ENCODE results near the gene SNX21.

SNX21 gene

DNA sequence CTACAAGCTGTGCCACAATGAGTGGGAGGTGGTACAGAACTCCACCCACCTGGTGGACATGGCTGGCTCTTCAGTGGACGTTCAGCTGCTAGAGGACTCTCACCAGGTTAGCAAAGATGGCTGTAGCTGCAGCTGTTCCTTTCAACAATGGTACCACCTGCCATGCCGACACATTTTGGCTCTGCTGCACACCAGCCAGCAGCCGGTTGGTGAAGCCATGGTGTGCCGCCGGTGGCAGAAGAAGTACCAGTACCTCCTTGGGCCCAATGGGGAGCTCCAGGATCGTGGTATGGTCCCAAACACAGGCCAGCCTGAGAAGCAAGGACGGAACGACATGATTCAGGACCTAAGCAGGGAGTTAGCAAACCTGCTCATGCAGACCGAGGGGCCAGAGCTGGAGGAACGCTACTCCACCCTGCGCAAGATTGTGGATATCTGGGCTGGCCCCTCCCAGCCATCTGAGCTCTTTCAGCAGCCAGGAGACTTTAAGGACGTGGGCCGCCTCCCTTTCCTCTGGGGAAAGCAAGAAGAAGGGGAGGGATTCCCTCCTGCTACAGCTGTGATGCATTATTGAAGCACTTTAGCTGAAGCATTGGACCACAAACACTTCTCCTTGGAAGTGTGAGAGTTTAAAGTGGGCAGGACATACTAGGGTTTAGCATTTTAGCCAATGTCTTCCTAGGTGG lies 44.6 kb downstream of the SNX21 start:
- DNase-seq (ENCODE audit: low read depth in 1 of 2, low spot score in 1 of 2) = no peak

DNA sequence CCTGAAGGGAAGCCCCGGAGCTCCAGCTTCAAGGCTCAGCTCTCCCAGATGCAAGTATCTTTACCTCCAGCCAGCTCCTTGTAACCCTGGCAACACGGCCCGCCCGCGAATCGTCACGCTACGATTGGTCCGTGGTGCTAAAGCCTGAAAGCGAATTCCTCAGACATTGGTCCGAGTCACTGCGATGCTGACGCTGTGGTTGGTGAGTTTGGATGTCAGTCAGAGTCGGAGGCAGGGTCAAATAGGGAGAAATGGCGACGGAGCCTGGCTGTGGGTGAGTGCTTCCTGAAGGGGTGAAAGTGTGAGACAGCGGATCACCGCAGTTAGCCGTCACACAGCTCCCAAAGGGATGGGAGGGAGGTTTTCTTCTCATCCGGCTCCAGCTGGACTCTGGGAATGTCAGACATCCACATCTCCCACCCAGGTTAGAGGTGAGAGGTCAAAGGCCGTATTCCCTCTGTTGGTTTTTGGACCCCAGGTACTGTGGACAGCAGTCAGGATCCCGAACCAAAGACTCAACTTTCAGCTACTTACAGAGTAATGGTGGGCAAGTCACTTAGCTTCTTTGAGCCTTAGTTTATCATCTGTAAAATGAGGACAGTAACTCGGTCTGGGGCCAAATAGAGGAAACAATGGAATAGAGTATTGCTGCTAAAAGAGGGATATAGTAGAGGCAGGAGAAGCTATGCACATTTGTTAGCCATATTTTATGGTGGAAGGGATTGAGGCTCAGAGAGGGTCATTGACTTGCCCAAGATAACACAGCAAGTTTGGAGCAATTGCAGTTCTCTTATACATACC lies 47.6 kb downstream of the SNX21 start, which contains the start of gene ZSWIM1:
ZSWIM1 (plus strand) TSS at position 240 of the 801 bp plus-strand sequence. CDS start 1,366 bp downstream, outside the sequence.
- DNase-seq (ENCODE audit: low read depth in 1 of 2, low spot score in 1 of 2) = peak; percentile 97 to 98

DNA sequence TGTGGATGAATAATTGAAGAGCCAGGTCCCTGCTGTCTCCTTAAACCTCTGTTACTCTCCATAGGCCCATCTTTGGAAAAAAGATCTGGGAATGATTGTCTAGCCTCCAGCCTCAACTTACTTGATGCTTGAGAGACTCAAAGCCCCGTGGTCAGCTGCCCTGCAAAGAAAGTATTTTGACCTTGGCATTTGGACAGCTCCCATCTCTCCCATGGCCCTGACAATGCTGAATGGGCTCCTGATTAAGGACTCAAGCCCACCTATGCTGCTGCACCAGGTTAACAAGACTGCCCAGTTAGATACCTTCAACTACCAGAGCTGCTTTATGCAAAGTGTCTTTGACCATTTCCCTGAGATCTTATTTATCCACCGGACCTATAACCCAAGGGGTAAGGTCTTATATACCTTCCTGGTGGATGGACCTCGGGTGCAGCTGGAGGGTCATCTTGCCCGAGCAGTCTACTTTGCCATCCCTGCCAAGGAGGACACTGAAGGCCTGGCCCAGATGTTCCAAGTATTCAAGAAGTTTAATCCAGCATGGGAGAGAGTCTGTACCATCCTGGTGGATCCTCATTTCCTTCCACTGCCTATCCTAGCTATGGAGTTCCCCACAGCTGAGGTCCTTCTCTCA lies 49.0 kb downstream of the SNX21 start:
- DNase-seq (ENCODE audit: low read depth in 1 of 2, low spot score in 1 of 2) = no peak

DNA sequence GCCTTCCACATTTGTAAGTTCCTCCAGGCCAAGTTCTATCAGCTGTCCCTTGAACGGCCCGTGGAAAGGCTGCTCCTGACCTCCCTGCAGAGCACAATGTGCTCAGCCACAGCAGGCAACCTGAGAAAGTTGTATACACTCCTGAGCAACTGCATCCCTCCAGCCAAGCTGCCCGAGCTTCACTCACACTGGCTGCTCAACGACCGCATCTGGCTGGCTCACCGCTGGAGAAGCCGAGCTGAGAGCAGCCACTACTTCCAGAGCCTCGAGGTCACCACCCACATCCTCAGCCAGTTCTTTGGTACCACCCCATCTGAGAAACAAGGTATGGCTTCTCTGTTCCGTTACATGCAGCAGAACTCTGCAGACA lies 49.5 kb downstream of the SNX21 start:
- DNase-seq (ENCODE audit: low read depth in 1 of 2, low spot score in 1 of 2) = no peak

- DNase-seq (ENCODE audit: low read depth in 1 of 2, low spot score in 1 of 2) = no peak
Observed at GRCh38 chr20:45886590-45887345, 53.2 kb downstream of the SNX21 start.

DNA sequence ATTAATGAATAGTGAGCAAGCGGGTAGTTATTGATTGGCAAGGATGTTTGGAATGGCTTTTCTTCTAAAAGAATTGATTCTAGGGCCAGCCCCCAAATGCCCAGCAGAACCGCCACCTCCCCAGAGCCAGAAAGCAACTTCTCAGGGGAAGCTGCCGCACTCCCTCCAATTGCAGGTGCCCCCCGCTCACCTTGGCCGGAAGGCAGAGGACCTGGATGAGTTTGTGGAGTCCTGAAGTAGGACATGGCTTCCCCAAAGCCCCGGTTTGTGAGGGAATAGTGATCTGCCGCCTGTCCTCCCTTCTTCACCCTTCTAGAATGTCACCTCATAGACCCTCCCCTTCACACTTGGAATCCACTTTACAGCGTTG lies 53.7 kb downstream of the SNX21 start, which contains the start of gene SPATA25:
SPATA25 (minus strand) TSS at position 277 of the 370 bp plus-strand sequence; CDS start at position 245, 32 bp downstream.
- DNase-seq (ENCODE audit: low read depth in 1 of 2, low spot score in 1 of 2) = no peak

DNA sequence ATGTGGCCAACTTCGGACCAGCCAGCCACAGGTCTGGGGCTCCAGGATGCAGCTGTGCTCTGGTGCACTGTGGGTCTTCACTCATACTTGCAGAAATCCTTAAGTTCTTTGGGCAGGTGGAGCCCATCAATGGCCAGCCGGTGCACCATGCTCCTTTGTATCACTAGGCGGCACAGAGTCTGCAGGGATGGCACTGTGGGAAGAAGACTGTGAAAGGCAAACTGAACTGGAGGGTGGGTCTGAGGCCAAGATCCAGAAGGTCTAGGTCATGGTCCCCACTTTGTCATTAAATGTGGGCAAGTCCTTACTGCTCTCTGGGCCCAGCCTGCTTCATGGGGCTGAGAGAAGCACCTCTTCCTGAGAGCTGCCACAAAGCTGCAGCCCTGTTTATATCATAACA lies 55.1 kb downstream of the SNX21 start:
- no peak for DNase-seq (ENCODE audit: low read depth in 1 of 2, low spot score in 1 of 2)

DNA sequence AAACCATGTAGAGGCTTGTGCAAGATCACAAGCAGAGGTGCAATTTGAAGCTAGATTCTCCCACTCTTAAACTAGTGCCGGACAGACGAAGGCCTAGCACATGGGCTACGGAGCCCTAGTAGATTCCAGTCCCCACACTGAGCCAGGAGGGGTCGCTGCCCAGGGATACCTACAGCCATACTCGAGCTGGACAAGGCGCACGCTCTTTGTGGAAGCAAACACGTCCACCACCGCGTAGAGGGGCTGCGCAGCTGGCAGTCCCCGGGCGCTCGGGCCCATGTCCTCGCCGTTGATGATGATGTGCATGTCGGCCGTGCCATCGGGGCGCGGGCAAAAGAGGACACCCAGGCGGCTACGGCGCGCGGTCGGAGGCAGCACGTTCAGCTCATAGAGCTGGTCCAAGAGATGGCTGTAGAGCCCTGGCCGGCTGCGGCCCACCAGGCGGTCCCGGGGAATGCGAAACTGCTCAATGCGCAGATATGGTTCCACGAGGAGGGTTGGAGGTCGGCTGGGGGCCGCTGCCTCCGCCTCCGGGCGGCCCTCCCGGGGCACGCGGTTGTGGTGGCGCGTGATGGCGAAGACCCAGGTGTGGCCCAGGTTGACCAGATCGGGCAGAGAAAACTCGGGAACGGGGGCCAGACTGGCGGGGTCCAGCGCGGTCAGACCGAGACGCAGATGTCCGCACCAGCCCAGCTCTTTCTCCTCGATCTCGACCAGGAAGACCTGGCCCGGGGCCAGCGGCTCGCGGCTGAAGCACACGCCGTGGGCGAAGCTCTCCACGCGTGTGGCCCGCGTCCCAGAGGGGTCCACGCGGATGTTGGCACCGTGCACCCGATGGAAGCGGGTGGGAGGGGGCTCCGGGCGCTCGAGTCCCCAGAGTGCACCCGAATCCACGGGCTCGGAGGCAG lies 56.7 kb downstream of the SNX21 start:
- peak in 1 of 2 donors; percentile 24 for DNase-seq (ENCODE audit: low read depth in 1 of 2, low spot score in 1 of 2)

GRCh38 chr20:45890985-45891983 lies 57.7 kb downstream of the SNX21 start, which contains the start of the genes CTSA and NEURL2:
Gene CTSA, plus strand, starts transcription at chr20:45891335. Its CDS starts 234 bp downstream, at chr20:45891569.
Gene NEURL2, minus strand, starts transcription at chr20:45891208. Its CDS starts 217 bp downstream, at chr20:45890991.
- peak; percentile 76 to 84 for DNase-seq (ENCODE audit: low read depth in 1 of 2, low spot score in 1 of 2)

DNA sequence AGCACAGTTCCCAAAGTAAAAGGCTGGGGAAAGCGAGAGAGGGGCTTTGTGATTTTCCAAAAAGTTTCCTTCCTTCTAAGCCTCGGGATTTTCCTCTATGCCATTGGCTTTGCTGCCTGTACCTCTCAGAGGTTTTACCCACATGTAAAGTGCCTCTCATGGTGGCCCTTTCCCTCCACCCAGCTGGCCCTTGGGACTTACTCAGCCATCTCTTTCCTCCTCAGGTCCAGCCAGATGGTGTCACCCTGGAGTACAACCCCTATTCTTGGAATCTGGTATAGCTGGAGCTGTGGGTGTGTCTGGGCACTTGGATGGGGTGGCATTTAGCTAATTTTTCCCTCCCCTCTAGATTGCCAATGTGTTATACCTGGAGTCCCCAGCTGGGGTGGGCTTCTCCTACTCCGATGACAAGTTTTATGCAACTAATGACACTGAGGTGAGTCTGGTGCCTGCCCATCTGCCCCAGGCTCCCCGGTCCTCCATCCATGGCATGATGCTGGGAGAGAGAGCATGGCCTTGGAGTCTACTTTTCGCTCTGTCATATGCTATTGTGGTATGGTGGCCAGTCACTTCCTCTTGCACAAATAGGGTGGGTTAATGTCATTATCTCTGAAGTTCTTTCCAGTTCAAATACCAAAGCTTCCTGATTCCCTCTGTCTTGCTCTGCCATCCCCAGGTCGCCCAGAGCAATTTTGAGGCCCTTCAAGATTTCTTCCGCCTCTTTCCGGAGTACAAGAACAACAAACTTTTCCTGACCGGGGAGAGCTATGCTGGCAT lies 58.6 kb downstream of the SNX21 start:
- no peak for DNase-seq (ENCODE audit: low read depth in 1 of 2, low spot score in 1 of 2)
